Trophoblast cell (in vitro differentiated cells and primary cell): ENCODE data around the gene MFAP1.
"Not testable (repeated sequence)": the region's sequence is repeated elsewhere in the genome, so short reads cannot be mapped to it uniquely, and the experiment has no call there.

Experiments
- DNase-seq, 2 donors: peaks; one replicate each; pipeline ENCODE4 v3.0.0-alpha.2; 2016
- H2AFZ ChIP-seq: 2 replicates; pipeline ENCODE4 v1.6.1; 2013; ENCODE audit warnings: low read length, moderate library complexity, mild to moderate bottlenecking; ENCODE audit not compliant: insufficient read depth, poor library complexity
- H2AK5ac ChIP-seq: 2 replicates; pipeline ENCODE4 v1.6.1; 2013; ENCODE audit warnings: mild to moderate bottlenecking, low read length
- H2BK120ac ChIP-seq: 2 replicates; pipeline ENCODE4 v1.6.1; 2013; ENCODE audit warnings: low read length, mild to moderate bottlenecking, moderate library complexity; ENCODE audit not compliant: insufficient read depth, poor library complexity
- H2BK12ac ChIP-seq: 2 replicates; pipeline ENCODE4 v1.6.1; 2013; ENCODE audit warnings: mild to moderate bottlenecking, low read length, moderate library complexity
- H2BK5ac ChIP-seq: 2 replicates; pipeline ENCODE4 v1.6.1; 2013; ENCODE audit warnings: low read length, low read depth, moderate library complexity, mild to moderate bottlenecking; ENCODE audit not compliant: poor library complexity
- H3K14ac ChIP-seq: 2 replicates; pipeline ENCODE4 v1.6.1; 2013; ENCODE audit warnings: mild to moderate bottlenecking, low read length
- H3K18ac ChIP-seq: 2 replicates; pipeline ENCODE4 v1.6.1; 2013; ENCODE audit warnings: mild to moderate bottlenecking, low read length
- H3K23ac ChIP-seq: 2 replicates; pipeline ENCODE4 v1.6.1; 2013; ENCODE audit warnings: low read length
- H3K27ac ChIP-seq: 2 replicates; pipeline ENCODE4 v1.5.1; 2013; ENCODE audit warnings: low read depth, mild to moderate bottlenecking, inconsistent platforms, low read length, moderate library complexity
- H3K27me3 ChIP-seq: 2 replicates; pipeline ENCODE4 v1.6.1; 2013; ENCODE audit warnings: inconsistent platforms, mild to moderate bottlenecking, low read length, moderate library complexity; ENCODE audit not compliant: insufficient read depth
- H3K36me3 ChIP-seq, 2 experiments: 1 replicate in 1 of 2; 2 replicates in 1 of 2; pipeline ENCODE4 v1.6.1; 2013; ENCODE audit warnings: low read length in 2 of 2, mild to moderate bottlenecking in 2 of 2, moderate library complexity in 1 of 2; ENCODE audit not compliant: insufficient read depth in 2 of 2, control insufficient read depth in 1 of 2
- H3K4ac ChIP-seq: 2 replicates; pipeline ENCODE4 v1.6.1; 2013; ENCODE audit warnings: low read depth, mild to moderate bottlenecking, low read length, moderate library complexity
- H3K4me1 ChIP-seq, 2 experiments: 1 replicate in 1 of 2; 2 replicates in 1 of 2; pipeline ENCODE4 v1.6.1; 2013; ENCODE audit warnings: low read length in 2 of 2, mild to moderate bottlenecking in 2 of 2, moderate library complexity in 1 of 2; ENCODE audit not compliant: insufficient read depth in 2 of 2, control insufficient read depth in 1 of 2
- H3K4me2 ChIP-seq: 2 replicates; pipeline ENCODE4 v1.6.1; 2013; ENCODE audit warnings: inconsistent platforms, mild to moderate bottlenecking, low read length, moderate library complexity
- H3K4me3 ChIP-seq: 2 replicates; pipeline ENCODE4 v1.5.1; 2013; ENCODE audit warnings: mild to moderate bottlenecking, low read depth, low read length, inconsistent platforms
- H3K79me1 ChIP-seq: one replicate; pipeline ENCODE4 v1.6.1; 2013; ENCODE audit warnings: low read length
- H3K79me2 ChIP-seq: 2 replicates; pipeline ENCODE4 v1.6.1; 2013; ENCODE audit warnings: low read length, mild to moderate bottlenecking; ENCODE audit not compliant: control insufficient read depth, insufficient read depth, poor library complexity
- H3K9ac ChIP-seq: 2 replicates; pipeline ENCODE4 v1.6.1; 2013; ENCODE audit warnings: mild to moderate bottlenecking, low read length
- H3K9me3 ChIP-seq: 2 replicates; pipeline ENCODE4 v1.6.1; 2013; ENCODE audit warnings: low read depth, mild to moderate bottlenecking, control low read depth, inconsistent platforms, low read length; ENCODE audit not compliant: insufficient read depth
- H4K12ac ChIP-seq: 2 replicates; pipeline ENCODE4 v1.6.1; 2013; ENCODE audit warnings: low read depth, mild to moderate bottlenecking, low read length, moderate library complexity
- H4K8ac ChIP-seq: 2 replicates; pipeline ENCODE4 v1.6.1; 2013; ENCODE audit warnings: low read depth, mild to moderate bottlenecking, low read length, moderate library complexity
- H4K91ac ChIP-seq: one replicate; pipeline ENCODE4 v1.6.1; 2013; ENCODE audit warnings: low read depth, mild to moderate bottlenecking, low read length, moderate library complexity
- WGBS: extraction: QIAGEN DNeasy Blood & Tissue Kit; methylation state at CpG from one replicate; pipeline ENCODE4 v1.1.7; 2013; ENCODE audit warnings: missing lambda C conversion rate; ENCODE audit not compliant: insufficient read length, insufficient coverage; ENCODE audit errors: extremely low coverage; 5-methylcytosine and 5-hydroxymethylcytosine counted together

The MFAP1 gene

DNA sequence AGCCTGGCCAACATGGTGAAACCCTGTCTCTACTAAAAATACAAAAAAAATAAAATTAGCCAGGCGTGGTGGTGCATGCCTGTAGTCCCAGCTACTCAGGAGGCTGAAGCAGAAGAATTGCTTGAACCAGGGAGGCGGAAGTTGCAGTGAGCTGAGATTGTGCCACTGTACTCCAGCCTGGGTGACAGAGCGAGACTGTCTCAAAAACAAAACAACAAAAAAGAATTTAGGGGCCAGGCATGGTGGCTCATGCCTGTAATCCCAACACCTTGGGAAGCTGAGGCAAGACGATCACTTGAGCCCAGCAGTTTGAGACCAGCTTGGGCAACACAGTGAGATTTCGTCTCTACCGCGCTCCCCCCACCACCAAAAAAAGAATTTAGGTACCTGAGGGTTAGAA, 21.8 kb downstream of the MFAP1 start:
- not testable (repeated sequence) for H3K23ac ChIP-seq, H2BK12ac ChIP-seq, H2AFZ ChIP-seq, H2AK5ac ChIP-seq, H3K27me3 ChIP-seq, H3K4me2 ChIP-seq, H3K27ac ChIP-seq, H2BK120ac ChIP-seq, H4K91ac ChIP-seq, H3K79me2 ChIP-seq, H3K79me1 ChIP-seq, H3K4me3 ChIP-seq, H4K8ac ChIP-seq, H2BK5ac ChIP-seq, H3K4me1 ChIP-seq, H3K9me3 ChIP-seq, H3K4ac ChIP-seq, H3K9ac ChIP-seq, DNase-seq, H3K18ac ChIP-seq, H4K12ac ChIP-seq, H3K14ac ChIP-seq
- no CpG with 5 or more reads among the region's 7 CpGs for WGBS
- peaks cover 34 to 52% of the 10 kb centered on the region in 2 experiments for H3K36me3 ChIP-seq

- Histone ChIP-seq H2AK5ac (peak within 1 kb of the TSS; percentile 40), H3K4me2 (peak within 1 kb of the TSS; percentile 71), H3K79me1 (peaks cover 8% of the 10 kb centered on the region), H2BK12ac (peak within 1 kb of the TSS; percentile 32), H3K27me3 (no peaks in the 10 kb centered on the region), H3K18ac (peak within 1 kb of the TSS; percentile 44), H4K8ac (peak within 1 kb of the TSS; percentile 69), H3K4ac (peak within 1 kb of the TSS; percentile 38), H3K23ac (no peak within 1 kb of the TSS), H4K91ac (peak within 1 kb of the TSS; percentile 73), H3K4me3 (peak within 1 kb of the TSS; percentile 91), H2BK5ac (peak within 1 kb of the TSS; percentile 48), H3K79me2 (peaks cover 3% of the 10 kb centered on the region), H2BK120ac (peak within 1 kb of the TSS; percentile 1), H3K14ac (peak within 1 kb of the TSS; percentile 70), H4K12ac (peak within 1 kb of the TSS; percentile 88), H3K9ac (peak within 1 kb of the TSS; percentile 80), H3K9me3 (peaks cover 2% of the 10 kb centered on the region), H3K36me3 (peaks cover 25 to 46% of the 10 kb centered on the region in 2 experiments), H3K4me1 (peaks cover 6 to 9% of the 10 kb centered on the region in 2 experiments), H3K27ac (peak within 1 kb of the TSS; percentile 31), H2AFZ (peak within 1 kb of the TSS; percentile 50)
- no CpG with 5 or more reads among the region's 44 CpGs for WGBS
- peak; percentile 86 to 87 for DNase-seq
Measured at GRCh38 chr15:43800286-43801141, 24.0 kb downstream of the MFAP1 start, which contains the start of gene HYPK. TSS of gene HYPK (plus strand) at chr15:43800599. CDS start at chr15:43800623, 24 bp downstream.

DNA sequence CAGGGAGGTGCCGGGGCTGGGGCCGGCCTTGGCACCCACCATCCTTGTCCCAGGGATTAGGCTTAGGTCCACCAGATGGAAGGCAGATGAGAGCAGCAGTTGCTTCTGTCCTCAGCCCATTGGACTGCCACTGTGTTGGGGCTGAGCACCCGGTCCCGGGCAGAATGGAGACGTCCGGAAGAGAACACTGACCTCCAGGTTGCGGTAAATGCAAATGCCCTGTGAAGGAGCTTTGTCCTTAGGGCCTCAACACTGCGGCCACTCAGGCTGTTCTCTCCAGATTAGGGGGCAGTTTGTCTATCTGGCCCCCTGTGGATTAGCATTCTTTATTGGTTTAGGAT, 24.6 kb downstream of the MFAP1 start, which contains the start of gene SERINC4:
TSS of gene SERINC4 (minus strand) at position 276 of the 341 bp plus-strand sequence. CDS start at position 42, 234 bp downstream.
- Histone ChIP-seq H3K9me3 (peaks cover 2% of the 10 kb centered on the region), H3K4me1 (peaks cover 6 to 15% of the 10 kb centered on the region in 2 experiments), H2BK5ac (peak within 1 kb of the TSS; percentile 48), H4K8ac (peak within 1 kb of the TSS; percentile 69), H3K27ac (peak within 1 kb of the TSS; percentile 31), H3K23ac (no peak within 1 kb of the TSS), H3K9ac (peak within 1 kb of the TSS; percentile 80), H2BK120ac (peak within 1 kb of the TSS; percentile 1), H3K79me1 (peaks cover 8% of the 10 kb centered on the region), H3K79me2 (peaks cover 3% of the 10 kb centered on the region), H3K18ac (peak within 1 kb of the TSS; percentile 44), H4K12ac (peak within 1 kb of the TSS; percentile 88), H3K14ac (peak within 1 kb of the TSS; percentile 70), H3K4ac (peak within 1 kb of the TSS; percentile 38), H3K27me3 (no peaks in the 10 kb centered on the region), H3K4me2 (peak within 1 kb of the TSS; percentile 71), H3K4me3 (peak within 1 kb of the TSS; percentile 91), H4K91ac (peak within 1 kb of the TSS; percentile 73), H3K36me3 (peaks cover 26 to 47% of the 10 kb centered on the region in 2 experiments), H2AFZ (peak within 1 kb of the TSS; percentile 50), H2BK12ac (peak within 1 kb of the TSS; percentile 32), H2AK5ac (peak within 1 kb of the TSS; percentile 40)
- no CpG with 5 or more reads among the region's 8 CpGs for WGBS
- DNase-seq, result no peak

DNA sequence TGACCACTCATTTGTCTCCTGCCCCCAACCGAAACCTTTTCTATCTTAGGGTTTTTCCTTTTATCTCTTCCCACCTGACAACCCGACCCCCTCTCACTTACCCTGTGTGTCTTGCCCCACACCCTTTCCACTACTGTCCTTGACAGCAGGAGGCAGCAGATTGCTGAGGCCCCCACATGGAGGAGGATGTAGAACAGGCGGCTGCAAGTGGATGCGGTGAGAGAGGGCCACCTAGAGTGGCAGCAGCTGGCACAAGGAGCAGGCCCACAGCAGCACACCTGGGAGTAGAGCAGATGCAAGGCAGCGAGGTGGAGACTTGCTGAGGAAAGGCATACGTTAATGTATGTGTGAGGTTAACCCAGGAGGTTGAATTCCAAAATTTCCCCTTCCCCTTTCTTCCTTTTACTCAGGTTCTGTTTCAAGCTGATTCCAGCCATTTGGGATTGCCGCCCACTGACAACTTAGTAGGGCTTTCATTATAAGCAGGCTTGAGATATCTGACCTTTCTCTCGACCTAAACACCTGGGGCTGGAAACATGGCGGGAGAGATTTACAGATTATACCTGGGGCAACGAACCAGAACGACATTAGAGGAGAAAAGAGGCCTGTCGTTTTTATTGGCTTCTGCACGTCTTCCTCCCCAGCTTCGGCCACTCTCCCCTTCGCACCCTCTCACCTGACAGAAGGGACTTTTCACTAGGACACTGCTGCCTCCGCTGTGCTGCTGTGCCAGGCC, 25.1 kb downstream of the MFAP1 start:
- peaks cover 30 to 49% of the 10 kb centered on the region in 2 experiments for H3K36me3 ChIP-seq
- H2AK5ac ChIP-seq, result peak overlapping the region; percentile 40
- H2AFZ ChIP-seq, result no peak overlapping the region
- H3K14ac ChIP-seq, result peak overlapping the region; percentile 16
- peaks cover 6 to 20% of the 10 kb centered on the region in 2 experiments for H3K4me1 ChIP-seq
- no peak overlapping the region for H3K9ac ChIP-seq
- no peak overlapping the region for H3K4me3 ChIP-seq
- H3K27me3 ChIP-seq, result no peaks in the 10 kb centered on the region
- peak overlapping the region; percentile 31 for H3K27ac ChIP-seq
- peak overlapping the region; percentile 88 for H4K12ac ChIP-seq
- H3K18ac ChIP-seq, result no peak overlapping the region
- peaks cover 3% of the 10 kb centered on the region for H3K79me2 ChIP-seq
- peaks cover 8% of the 10 kb centered on the region for H3K79me1 ChIP-seq
- H4K91ac ChIP-seq, result peak overlapping the region; percentile 73
- no peak for DNase-seq
- no peak overlapping the region for H3K4me2 ChIP-seq
- H2BK12ac ChIP-seq, result no peak overlapping the region
- H4K8ac ChIP-seq, result peak overlapping the region; percentile 67
- H2BK5ac ChIP-seq, result no peak overlapping the region
- no peak overlapping the region for H3K23ac ChIP-seq
- WGBS, result no CpG with 5 or more reads among the region's 16 CpGs
- no peak overlapping the region for H2BK120ac ChIP-seq
- H3K9me3 ChIP-seq, result peaks cover 2% of the 10 kb centered on the region
- H3K4ac ChIP-seq, result peak overlapping the region; percentile 38
